Activated B cell treated with CpG ODN at 0.5 μM for 24 hours (primary cell): ENCODE data around the gene UBR4. TPM values are rescaled to one million over a fixed set of nuclear protein-coding genes. Genes with fewer than 3 reads are reported as not detected.

ENCODE experiments used
- ATAC-seq: fragments of 200-7000 bp; cut with Tn5 transposase; one replicate; pipeline ENCODE4 v1.10.0; 2021; ENCODE audit warnings: low read depth, mild to moderate bottlenecking, moderate library complexity
- CTCF ChIA-PET: fragments of 350-600 bp; sonication (Branson Sonifier 250); formaldehyde crosslinking; loops from one replicate; lab custom pipeline; 2021; ENCODE audit warnings: antibody characterized with exemption; lab: Charles Lee
- POLR2A ChIA-PET: fragments of 350-600 bp; sonication (Branson Sonifier 250); formaldehyde crosslinking; loops from one replicate; lab custom pipeline; 2021; ENCODE audit warnings: antibody characterized with exemption; lab: Charles Lee
- DNase-seq: peaks from one replicate; pipeline ENCODE4 v3.0.0; 2022
- H3K27ac Mint-ChIP-seq: one replicate; pipeline ENCODE4 v1.8.0; 2020; ENCODE audit warnings: mixed read lengths
- H3K27me3 Mint-ChIP-seq: one replicate; pipeline ENCODE4 v1.8.0; 2021; ENCODE audit warnings: mixed read lengths
- H3K36me3 Mint-ChIP-seq: one replicate; pipeline ENCODE4 v1.8.0; 2021; ENCODE audit warnings: low read depth, mixed read lengths
- H3K4me1 Mint-ChIP-seq: one replicate; pipeline ENCODE4 v1.8.0; 2021; ENCODE audit warnings: mixed read lengths
- H3K4me3 Mint-ChIP-seq: one replicate; pipeline ENCODE4 v1.8.0; 2020; ENCODE audit warnings: mild to moderate bottlenecking, mixed read lengths
- H3K9me3 Mint-ChIP-seq: one replicate; pipeline ENCODE4 v1.8.0; 2020; ENCODE audit warnings: mixed read lengths
- CTCF ChIP-seq: fragments of 200-600 bp; IDR thresholded peaks from one replicate; pipeline ENCODE4 v1.8.0; 2022; ENCODE audit warnings: antibody characterized with exemption, mild to moderate bottlenecking
- intact Hi-C: fragments of 100-400 bp; cut with micrococcal nuclease; formaldehyde crosslinking; loops from one replicate; pipeline ENCODE4 v1.15.1; 2024
- total RNA-seq: library from RNA; stranded (reverse); gene quantifications from 2 replicates; pipeline ENCODE4 v1.2.3, GENCODE V29; 2022

UBR4 gene
- total RNA-seq, 1 donor from 2014 or later, result 262 TPM

- TF ChIP-seq CTCF, result no peak
- POLR2A ChIA-PET, result no interaction called here
- H3K36me3 Mint-ChIP-seq, result no peaks in the 10 kb centered on the region
Observed at GRCh38 chr1:19049128-19049768, 160.8 kb downstream of the UBR4 start.

GRCh38 chr1:19046972-19047731 lies 162.9 kb downstream of the UBR4 start:
- H3K4me3 Mint-ChIP-seq, result no peak overlapping the region
- intact Hi-C loops, result no loop called here
- no peak for DNase-seq
- H3K36me3 Mint-ChIP-seq, result no peaks in the 10 kb centered on the region
- no peaks in the 10 kb centered on the region for H3K4me1 Mint-ChIP-seq
- ChIA-PET POLR2A (no interaction called here), CTCF (no interaction called here)
- TF ChIP-seq CTCF, result no peak
- H3K9me3 Mint-ChIP-seq, result no peaks in the 10 kb centered on the region
- ATAC-seq, result no peak
- H3K27ac Mint-ChIP-seq, result no peak overlapping the region
- peaks cover 14% of the 10 kb centered on the region for H3K27me3 Mint-ChIP-seq

More at GRCh38 chr1:19049128-19049768, 160.8 kb downstream of the UBR4 start:
- no peak overlapping the region for H3K27ac Mint-ChIP-seq
- CTCF ChIA-PET, result no interaction called here
- no peak overlapping the region for H3K4me3 Mint-ChIP-seq
- no peaks in the 10 kb centered on the region for H3K9me3 Mint-ChIP-seq
- H3K27me3 Mint-ChIP-seq, result peaks cover 19% of the 10 kb centered on the region
- ATAC-seq (no peak), DNase-seq (no peak)
- no peaks in the 10 kb centered on the region for H3K4me1 Mint-ChIP-seq
- intact Hi-C loops, result no loop called here

- Mint-ChIP-seq H3K4me3 (no peak overlapping the region), H3K27ac (no peak overlapping the region), H3K36me3 (no peaks in the 10 kb centered on the region), H3K4me1 (no peaks in the 10 kb centered on the region), H3K27me3 (peaks cover 20% of the 10 kb centered on the region), H3K9me3 (no peaks in the 10 kb centered on the region)
- intact Hi-C loops, result no loop called here
- ATAC-seq, result no peak
- TF ChIP-seq CTCF, result no peak
- POLR2A ChIA-PET, result no interaction called here
- DNase-seq, result no peak
- CTCF ChIA-PET, result no interaction called here
Observed at GRCh38 chr1:19045898-19046880, 163.9 kb downstream of the UBR4 start.

GRCh38 chr1:19044975-19045831 lies 164.9 kb downstream of the UBR4 start:
- ATAC-seq, result no peak
- Mint-ChIP-seq H3K27ac (no peak overlapping the region), H3K4me3 (no peak overlapping the region)

More at GRCh38 chr1:19044975-19045831, 164.9 kb downstream of the UBR4 start:
- H3K4me1 Mint-ChIP-seq, result no peaks in the 10 kb centered on the region
- peaks cover 23% of the 10 kb centered on the region for H3K27me3 Mint-ChIP-seq
- no peak for DNase-seq
- TF ChIP-seq CTCF, result no peak
- POLR2A ChIA-PET, result no interaction called here
- no peaks in the 10 kb centered on the region for H3K36me3 Mint-ChIP-seq
- CTCF ChIA-PET, result no interaction called here
- H3K9me3 Mint-ChIP-seq, result no peaks in the 10 kb centered on the region
- intact Hi-C loops, result no loop called here
